GM18526 (cell line): ENCODE results near the gene ERGIC2.

ENCODE experiments used
- POLR2A ChIP-seq: IDR thresholded peaks from 3 replicates; pipeline ENCODE4 v1.6.1; 2011; ENCODE audit not compliant: insufficient read length; ENCODE audit errors: extremely low read depth

Gene ERGIC2

GRCh38 chr12:29317556-29318363 lies 63.2 kb downstream of the ERGIC2 start:
- TF ChIP-seq POLR2A, result no peak

DNA sequence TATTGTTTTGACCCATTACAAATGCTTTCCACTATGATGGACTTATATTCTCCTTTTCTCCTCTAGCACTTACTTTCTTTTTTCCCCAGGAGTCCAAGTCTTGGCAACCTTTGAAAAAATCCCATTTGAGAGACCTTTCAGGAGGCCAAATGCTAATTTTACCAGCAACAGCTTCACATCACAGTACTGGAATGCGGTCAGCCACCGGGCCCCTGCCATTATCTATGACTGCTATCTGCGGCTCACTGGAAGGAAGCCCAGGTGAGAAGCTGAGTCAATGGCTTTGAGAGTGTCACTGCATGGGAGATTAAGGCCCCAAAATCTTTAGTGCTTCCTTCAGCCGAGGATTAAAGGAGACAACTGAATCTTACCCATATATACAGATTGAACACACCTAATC lies 64.2 kb downstream of the ERGIC2 start:
- TF ChIP-seq POLR2A, result no peak

- TF ChIP-seq POLR2A, result no peak
Measured at GRCh38 chr12:29314416-29314815, 66.6 kb downstream of the ERGIC2 start.

GRCh38 chr12:29310899-29311298 lies 70.1 kb downstream of the ERGIC2 start:
- no peak for TF ChIP-seq POLR2A

DNA sequence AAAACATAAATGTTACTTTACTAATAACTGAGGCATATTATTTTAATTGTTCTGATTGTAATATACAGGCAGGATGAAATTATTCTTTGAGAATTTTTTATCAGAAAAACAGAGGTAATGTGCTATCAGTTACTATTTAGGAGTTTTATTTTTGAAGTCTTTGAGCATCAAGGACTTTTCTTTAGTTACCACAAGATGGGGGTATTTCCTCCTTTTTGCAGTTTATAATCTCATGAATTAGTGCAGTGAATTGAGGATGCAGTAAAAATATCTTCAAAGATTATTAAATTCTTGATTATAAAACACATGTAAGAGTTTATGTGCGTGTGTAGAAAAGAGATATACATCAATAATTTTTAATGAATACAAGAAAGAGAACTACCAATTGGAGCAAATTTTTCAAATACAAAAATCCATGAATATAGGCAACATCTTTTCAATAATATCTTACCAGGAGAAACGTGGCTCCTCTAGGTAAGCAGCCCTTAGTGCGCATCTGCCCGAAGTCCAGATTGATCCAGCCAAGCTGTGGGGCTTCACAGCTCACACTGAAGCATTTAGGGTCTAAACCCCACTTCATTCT lies 71.6 kb downstream of the ERGIC2 start:
- no peak for TF ChIP-seq POLR2A

GRCh38 chr12:29306682-29307081 lies 74.3 kb downstream of the ERGIC2 start:
- TF ChIP-seq POLR2A, result no peak

DNA sequence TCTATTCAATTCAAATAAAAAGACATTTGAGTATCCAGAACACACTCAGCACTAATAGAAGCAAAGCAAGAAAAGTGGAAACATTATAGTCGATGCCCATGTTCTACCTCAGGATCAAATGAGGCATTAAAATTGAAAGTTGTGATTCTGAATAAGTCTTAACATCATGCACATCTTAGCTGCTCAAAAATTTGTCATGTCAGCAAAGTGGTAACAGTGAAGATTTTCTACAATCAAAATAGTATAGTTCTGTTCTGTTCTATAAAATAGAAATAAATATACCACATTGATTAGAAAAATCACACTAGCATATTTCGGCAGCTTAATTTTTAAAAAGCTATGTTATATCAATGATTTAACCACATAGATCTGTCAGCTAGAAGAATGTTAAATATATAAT lies 74.7 kb downstream of the ERGIC2 start:
- TF ChIP-seq POLR2A, result no peak

GRCh38 chr12:29304388-29304787 lies 76.6 kb downstream of the ERGIC2 start:
- no peak for TF ChIP-seq POLR2A

GRCh38 chr12:29301114-29301513 lies 79.9 kb downstream of the ERGIC2 start:
- no peak for TF ChIP-seq POLR2A

DNA sequence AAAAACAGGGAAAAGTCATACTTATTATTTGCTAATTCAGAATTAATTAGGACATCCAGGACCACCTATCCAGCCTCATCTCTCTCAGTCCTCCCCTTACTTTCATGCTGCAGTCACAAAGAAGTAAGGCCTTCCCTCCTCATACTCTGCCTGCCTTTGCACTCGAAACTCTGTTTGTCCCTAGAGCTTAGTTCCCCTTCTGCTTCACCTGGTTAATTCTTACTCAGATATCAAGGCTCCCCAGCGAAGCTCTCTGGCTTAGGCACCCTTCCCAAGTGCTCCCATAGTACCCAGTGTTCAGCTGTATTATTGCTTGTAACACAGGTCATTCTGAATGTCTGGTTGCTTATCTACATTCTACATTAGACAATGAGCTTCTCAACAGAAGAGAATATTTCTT lies 81.3 kb downstream of the ERGIC2 start:
- TF ChIP-seq POLR2A, result no peak

- TF ChIP-seq POLR2A, result no peak
Measured at GRCh38 chr12:29291226-29291625, 89.7 kb downstream of the ERGIC2 start.

DNA sequence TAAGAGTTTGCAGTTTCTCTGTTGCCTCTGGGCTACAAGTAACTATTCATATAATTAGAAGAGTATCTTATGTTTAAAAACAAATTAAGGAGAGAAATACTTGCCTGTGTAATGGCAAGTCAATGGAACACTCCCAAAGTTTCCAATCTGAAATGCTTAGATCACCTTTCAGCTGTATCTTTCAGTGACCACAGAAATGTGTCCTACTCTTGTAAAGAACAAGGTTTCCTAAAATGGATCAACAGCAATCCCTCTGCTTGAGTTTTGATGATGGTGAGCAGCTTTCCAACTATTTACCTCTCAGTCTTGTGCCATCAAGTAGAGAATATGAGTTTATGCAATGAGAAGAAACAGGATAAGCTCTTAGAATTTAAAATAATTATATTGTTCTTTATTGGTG lies 92.9 kb downstream of the ERGIC2 start:
- no peak for TF ChIP-seq POLR2A

DNA sequence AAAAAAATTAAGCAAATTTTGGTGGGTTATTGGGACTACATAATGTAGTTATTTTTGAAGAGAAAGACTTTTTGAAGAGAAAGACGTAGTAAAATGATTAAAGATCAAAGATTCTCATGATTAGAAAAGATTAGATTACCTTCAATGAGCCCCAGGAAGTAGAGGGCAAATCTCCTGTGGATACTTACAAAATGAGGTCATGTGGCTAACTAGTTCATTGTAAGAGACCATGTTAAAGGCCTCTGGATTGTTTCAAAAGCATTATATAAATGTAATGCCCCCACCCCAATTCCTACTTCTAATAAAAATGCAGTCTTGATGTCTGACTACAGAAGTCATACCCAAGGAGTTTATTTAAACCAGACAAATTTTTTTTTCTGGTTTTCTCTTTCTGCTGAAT lies 93.3 kb downstream of the ERGIC2 start:
- no peak for TF ChIP-seq POLR2A
